IMR-90 (cell line): ENCODE results near the gene ADAMTS16. TPM values are rescaled to one million over a fixed set of nuclear protein-coding genes. Genes with fewer than 3 reads are reported as not detected.

ENCODE experiments used
- ATAC-seq: fragments of 200-7000 bp; cut with Tn5 transposase; 2 replicates; pipeline ENCODE4 v1.9.1; 2020; ENCODE audit warnings: low read depth, mild to moderate bottlenecking, moderate library complexity
- BruUV-seq: library from RNA; stranded (reverse); fragments of 400-500 nt; replicated peaks from 2 replicates; lab custom pipeline; 2021; lab: Mats Ljungman, UMichigan
- CTCF ChIA-PET: fragments of 300-600 bp; formaldehyde crosslinking; extraction: SDS; loops from one replicate; lab custom pipeline; 2021; ENCODE audit warnings: antibody characterized with exemption; lab: Yijun Ruan, JAX
- POLR2A ChIA-PET: fragments of 300-600 bp; sonication (Branson Sonifier 250); formaldehyde crosslinking; loops from one replicate; lab custom pipeline; 2022; ENCODE audit warnings: antibody characterized with exemption; ENCODE audit not compliant: unreplicated experiment; lab: Charles Lee
- DNase-seq: peaks from one replicate; pipeline ENCODE4 v3.0.0; 2013
- H2AFZ ChIP-seq: replicated peaks from 2 replicates; pipeline ENCODE3; 2013; ENCODE audit warnings: low read length, mild to moderate bottlenecking; ENCODE audit not compliant: poor library complexity
- H2AK5ac ChIP-seq: 2 replicates; pipeline ENCODE4 v1.6.1; 2013; ENCODE audit warnings: low read depth, low read length, inconsistent platforms
- H2AK9ac ChIP-seq: replicated peaks from 2 replicates; pipeline ENCODE3; 2013; ENCODE audit warnings: mild to moderate bottlenecking, low read depth, low read length, moderate library complexity; ENCODE audit not compliant: poor library complexity
- H2BK120ac ChIP-seq: 2 replicates; pipeline ENCODE4 v1.6.1; 2013; ENCODE audit warnings: low read depth, low read length, inconsistent platforms
- H2BK15ac ChIP-seq: 3 replicates; pipeline ENCODE4 v1.6.1; 2013; ENCODE audit warnings: low read depth, low read length, inconsistent platforms
- H2BK20ac ChIP-seq: 2 replicates; pipeline ENCODE4 v1.6.1; 2013; ENCODE audit warnings: low read depth, mild to moderate bottlenecking, inconsistent platforms, low read length, moderate library complexity
- H2BK5ac ChIP-seq: 2 replicates; pipeline ENCODE4 v1.6.1; 2013; ENCODE audit warnings: mild to moderate bottlenecking, low read depth, low read length, inconsistent platforms; ENCODE audit not compliant: poor library complexity, severe bottlenecking
- H3K14ac ChIP-seq: replicated peaks from 2 replicates; pipeline ENCODE4 v1.6.1; 2013; ENCODE audit warnings: low read depth, low read length, inconsistent platforms
- H3K18ac ChIP-seq: 2 replicates; pipeline ENCODE4 v1.6.1; 2013; ENCODE audit warnings: low read depth, low read length, control low read depth
- H3K23ac ChIP-seq: 2 replicates; pipeline ENCODE4 v1.6.1; 2013; ENCODE audit warnings: low read depth, low read length, inconsistent platforms
- H3K27ac ChIP-seq: 2 replicates; pipeline ENCODE4 v1.5.1; 2013; ENCODE audit warnings: mild to moderate bottlenecking, control low read depth, low read length; ENCODE audit not compliant: insufficient read depth
- H3K27me3 ChIP-seq: 2 replicates; pipeline ENCODE4 v1.6.1; 2013; ENCODE audit warnings: low read length; ENCODE audit not compliant: control insufficient read depth, insufficient read depth
- H3K36me3 ChIP-seq: 2 replicates; pipeline ENCODE4 v1.6.1; 2013; ENCODE audit warnings: low read length, mixed read lengths; ENCODE audit not compliant: control insufficient read depth, insufficient read depth
- H3K4ac ChIP-seq: 2 replicates; pipeline ENCODE4 v1.6.1; 2013; ENCODE audit warnings: low read depth, low read length, inconsistent platforms
- H3K4me1 ChIP-seq: 2 replicates; pipeline ENCODE4 v1.6.1; 2013; ENCODE audit warnings: low read length, mixed read lengths; ENCODE audit not compliant: control insufficient read depth, insufficient read depth
- H3K4me2 ChIP-seq: 2 replicates; pipeline ENCODE4 v1.6.1; 2013; ENCODE audit warnings: low read depth, mild to moderate bottlenecking, control low read depth, low read length, moderate library complexity
- H3K4me3 ChIP-seq: 2 replicates; pipeline ENCODE4 v1.5.1; 2013; ENCODE audit warnings: low read depth, mild to moderate bottlenecking, control low read depth, low read length, moderate library complexity; ENCODE audit not compliant: insufficient read depth
- H3K56ac ChIP-seq: 2 replicates; pipeline ENCODE4 v1.6.1; 2013; ENCODE audit warnings: low read length, inconsistent platforms; ENCODE audit not compliant: insufficient read depth; ENCODE audit errors: extremely low read depth
- H3K79me1 ChIP-seq, 2 experiments: 2 replicates each; pipeline ENCODE4 v1.6.1; 2013; ENCODE audit warnings: low read length in 2 of 2, inconsistent platforms in 1 of 2, low read depth in 1 of 2
- H3K9ac ChIP-seq: 2 replicates; pipeline ENCODE4 v1.6.1; 2013; ENCODE audit warnings: low read depth, low read length, control low read depth
- H3K9me1 ChIP-seq: 2 replicates; pipeline ENCODE4 v1.6.1; 2013; ENCODE audit warnings: low read length, inconsistent platforms; ENCODE audit not compliant: insufficient read depth
- H3K9me3 ChIP-seq: 2 replicates; pipeline ENCODE4 v1.6.1; 2013; ENCODE audit warnings: low read length; ENCODE audit not compliant: control insufficient read depth, insufficient read depth
- H4K20me1 ChIP-seq: 2 replicates; pipeline ENCODE4 v1.6.1; 2013; ENCODE audit warnings: low read length, inconsistent platforms; ENCODE audit not compliant: insufficient read depth
- H4K5ac ChIP-seq: 2 replicates; pipeline ENCODE4 v1.6.1; 2013; ENCODE audit warnings: mild to moderate bottlenecking, low read depth, low read length, control low read depth
- H4K8ac ChIP-seq, 2 experiments: 2 replicates each; pipeline ENCODE4 v1.6.1; 2013; ENCODE audit warnings: low read depth in 2 of 2, low read length in 2 of 2, control low read depth in 1 of 2, inconsistent platforms in 1 of 2
- H4K91ac ChIP-seq: 2 replicates; pipeline ENCODE4 v1.6.1; 2013; ENCODE audit warnings: low read depth, low read length, inconsistent platforms; ENCODE audit not compliant: insufficient read depth
- BHLHE40 ChIP-seq: fragments of 150-350 bp; IDR thresholded peaks from 2 replicates; pipeline ENCODE4 v1.6.1; 2016; ENCODE audit warnings: mild to moderate bottlenecking, low read depth, low read length
- FOS ChIP-seq: fragments of 150-350 bp; IDR thresholded peaks from 2 replicates; pipeline ENCODE4 v1.6.1; 2016; ENCODE audit warnings: low read depth, low read length
- MAZ ChIP-seq: IDR thresholded peaks from 2 replicates; pipeline ENCODE4 v1.6.1; 2012; ENCODE audit warnings: low read depth, mild to moderate bottlenecking, low read length, improper control_type of control experiment, moderate library complexity, borderline replicate concordance
- MXI1 ChIP-seq: IDR thresholded peaks from 2 replicates; pipeline ENCODE4 v1.6.1; 2012; ENCODE audit warnings: low read depth, mild to moderate bottlenecking, low read length, moderate library complexity, borderline replicate concordance
- WGBS, 2 experiments: methylation state at CpG; one replicate each; pipeline versions ENCODE4 v1.1.5 to v1.1.7; 2013; ENCODE audit warnings: missing lambda C conversion rate in 2 of 2; ENCODE audit not compliant: insufficient read length in 1 of 2; ENCODE audit errors: extremely low coverage in 2 of 2; 5-methylcytosine and 5-hydroxymethylcytosine counted together
- dilution Hi-C: fragments of 300-500 bp; cut with HindIII; formaldehyde crosslinking; loops from one replicate; pipeline ENCODE4 v1.14.3; 2018; ENCODE audit warnings: low sequenced_read_pairs; ENCODE audit not compliant: unreplicated experiment
- in situ Hi-C: fragments of 300-500 bp; cut with MboI; formaldehyde crosslinking; loops from 3 replicates; pipeline ENCODE4 v1.14.3; 2019; ENCODE audit warnings: low sequenced_read_pairs, inconsistent platforms, mixed read lengths
- intact Hi-C: fragments of 100-400 bp; cut with micrococcal nuclease; formaldehyde crosslinking; loops from 2 replicates; pipeline ENCODE4 v1.10.0; 2022
- polyA plus RNA-seq, 3 experiments: library from polyadenylated mRNA; depleted of rRNA; stranded (reverse); fragments of >200 nt; gene quantifications; 2 replicates each; pipeline ENCODE4 v1.2.3, GENCODE V29; 2012; ENCODE audit warnings: low replicate concordance in 1 of 3
- total RNA-seq: library from RNA; depleted of rRNA; stranded (reverse); fragments of >200 nt; gene quantifications from 2 replicates; pipeline ENCODE4 v1.2.3, GENCODE V29; 2012

The ADAMTS16 gene
- total and polyA plus RNA-seq, 2 of the 4 experiments (the other 2 are of a cell fraction) = 0.09 to 0.18 TPM

- H3K56ac ChIP-seq = no peak overlapping the region
- no peaks in the 10 kb centered on the region for H4K20me1 ChIP-seq
- no peak overlapping the region for H2BK15ac ChIP-seq
- no peaks in the 10 kb centered on the region for H3K36me3 ChIP-seq
- no peak overlapping the region for H4K8ac ChIP-seq
- H2BK120ac ChIP-seq = no peak overlapping the region
- H3K9me3 ChIP-seq = no peaks in the 10 kb centered on the region
- H3K27me3 ChIP-seq = peaks cover 14% of the 10 kb centered on the region
- H2BK5ac ChIP-seq = no peak overlapping the region
- H3K18ac ChIP-seq = no peak overlapping the region
- no peak overlapping the region for H3K23ac ChIP-seq
- in situ Hi-C loops (loop anchor here (5.0 kb wide), 1 partner anchor 281 kb away; the partner anchor contains the start of gene ICE1), intact Hi-C loops (loop anchor here (1.0 to 2.0 kb wide), 2 partner anchors 200 to 278 kb away; no protein-coding TSS in a partner anchor), dilution Hi-C loops (no loop called here)
- DNase-seq (no peak), ATAC-seq (no peak)
- no CpG with 5 or more reads among the region's 4 CpGs for WGBS, 2 experiments
- no TSS peak for BruUV-seq
- POLR2A ChIA-PET = no interaction called here
- H3K79me1 ChIP-seq = no peaks in the 10 kb centered on the region
- H2AK9ac ChIP-seq = no peak overlapping the region
- no peak overlapping the region for H2AK5ac ChIP-seq
- no peak overlapping the region for H4K91ac ChIP-seq
- no peak overlapping the region for H3K4me2 ChIP-seq
- CTCF ChIA-PET = interaction anchor here (1.8 to 1.9 kb wide), 2 partner anchors 278 to 279 kb away, joined by 5 to 12 read pairs; no protein-coding TSS in a partner anchor
- no peak overlapping the region for H4K5ac ChIP-seq
- no peak overlapping the region for H2AFZ ChIP-seq
- TF ChIP-seq MAZ (no peak), FOS (no peak), BHLHE40 (no peak), MXI1 (no peak)
- H3K9me1 ChIP-seq = no peaks in the 10 kb centered on the region
- no peaks in the 10 kb centered on the region for H3K4me1 ChIP-seq
- no peak overlapping the region for H3K9ac ChIP-seq
- no peak overlapping the region for H3K27ac ChIP-seq
- H3K4me3 ChIP-seq = no peak overlapping the region
- H3K4ac ChIP-seq = no peak overlapping the region
- no peak overlapping the region for H3K14ac ChIP-seq
- H2BK20ac ChIP-seq = no peak overlapping the region
Observed at GRCh38 chr5:5141339-5141599, 1.1 kb downstream of the ADAMTS16 start.
